ENCODE results near the gene SLC39A11.

The SLC39A11 gene

DNA sequence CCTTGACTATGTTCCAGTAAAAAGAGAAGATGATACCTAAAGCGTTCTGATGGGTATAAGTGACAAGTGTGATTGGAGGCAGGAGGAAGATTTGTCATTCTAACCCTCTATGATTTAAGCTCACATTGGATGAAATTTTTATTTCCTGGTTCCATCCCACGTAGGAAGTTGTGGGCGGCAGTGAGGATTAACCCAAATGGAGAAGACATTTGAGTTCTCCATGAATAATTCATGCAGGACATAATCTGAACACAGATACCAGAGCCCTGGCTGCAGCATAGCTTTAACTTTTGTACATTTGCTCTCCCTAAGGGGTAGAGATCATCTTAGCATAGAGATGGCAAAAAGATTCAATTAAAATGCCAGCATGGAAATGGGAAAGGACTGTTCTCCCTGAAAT is 146.3 kb downstream of the SLC39A11 start:
- no peak overlapping the region for H2AK5ac ChIP-seq (ENCODE audit: low read length)
- no peaks in the 10 kb centered on the region for H3K36me3 ChIP-seq (ENCODE audit: control insufficient read depth in 1 of 2, insufficient read depth in 2 of 2, low read length in 2 of 2)
- no peak overlapping the region for H3K4me2 ChIP-seq (ENCODE audit: low read length)
- DNase-seq = no peak
- H3K23ac ChIP-seq (ENCODE audit: low read length) = no peak overlapping the region
- no peak overlapping the region for H3K27ac ChIP-seq (ENCODE audit: low read depth, low read length)
- no peaks in the 10 kb centered on the region for H3K79me1 ChIP-seq (ENCODE audit: low read length)
- no peak overlapping the region for H3K14ac ChIP-seq (ENCODE audit: low read length)
- H4K12ac ChIP-seq (ENCODE audit: low read depth, low read length) = no peak overlapping the region
- H2BK120ac ChIP-seq (ENCODE audit: insufficient read depth, low read length, poor library complexity) = no peak overlapping the region
- H4K8ac ChIP-seq (ENCODE audit: low read depth, low read length) = no peak overlapping the region
- H3K79me2 ChIP-seq (ENCODE audit: control insufficient read depth, insufficient read depth, low read length, poor library complexity) = no peaks in the 10 kb centered on the region
- no peak overlapping the region for H2BK12ac ChIP-seq (ENCODE audit: low read length)
- H3K27me3 ChIP-seq (ENCODE audit: insufficient read depth, low read length) = no peaks in the 10 kb centered on the region
- H3K4me3 ChIP-seq (ENCODE audit: low read depth, low read length) = no peak overlapping the region
- no peak overlapping the region for H3K9ac ChIP-seq (ENCODE audit: low read length)
- no peak overlapping the region for H3K4ac ChIP-seq (ENCODE audit: low read depth, low read length)
- H2AFZ ChIP-seq (ENCODE audit: insufficient read depth, low read length, poor library complexity) = no peak overlapping the region
- no CpG with 5 or more reads among the region's 3 CpGs for WGBS (ENCODE audit: extremely low coverage, insufficient coverage, insufficient read length)
- H3K9me3 ChIP-seq (ENCODE audit: insufficient read depth, low read depth, low read length) = peaks cover 1% of the 10 kb centered on the region
- H4K91ac ChIP-seq (ENCODE audit: low read depth, low read length) = no peak overlapping the region
- peaks cover 0 to under 1% of the 10 kb centered on the region in 2 experiments for H3K4me1 ChIP-seq (ENCODE audit: control insufficient read depth in 1 of 2, insufficient read depth in 2 of 2, low read length in 2 of 2)
- H3K18ac ChIP-seq (ENCODE audit: low read length) = no peak overlapping the region
- no peak overlapping the region for H2BK5ac ChIP-seq (ENCODE audit: low read depth, low read length, poor library complexity)

DNA sequence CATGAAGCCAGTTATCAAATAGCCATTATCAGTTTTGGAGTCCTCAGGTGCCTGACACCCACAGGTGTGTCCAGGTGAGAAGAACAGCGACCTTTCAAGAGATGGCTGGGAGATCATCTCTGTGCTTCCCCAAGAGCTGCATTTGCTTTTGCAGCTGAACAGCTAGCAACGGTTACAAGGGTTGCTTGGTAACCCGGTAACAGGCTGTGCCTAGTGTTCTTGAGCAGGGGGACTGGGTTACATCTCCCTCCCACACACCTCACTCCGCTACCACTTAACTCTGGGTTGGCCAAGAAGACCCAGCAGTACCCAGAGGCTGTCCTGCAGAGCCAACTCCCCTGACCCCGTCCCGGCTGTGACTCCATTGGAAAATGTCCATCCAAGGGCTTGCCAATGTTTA is 147.0 kb downstream of the SLC39A11 start:
- Histone ChIP-seq H4K8ac (ENCODE audit: low read depth, low read length) (no peak overlapping the region), H3K4me1 (ENCODE audit: control insufficient read depth in 1 of 2, insufficient read depth in 2 of 2, low read length in 2 of 2) (peaks cover 0 to 2% of the 10 kb centered on the region in 2 experiments), H3K14ac (ENCODE audit: low read length) (no peak overlapping the region), H3K79me1 (ENCODE audit: low read length) (no peaks in the 10 kb centered on the region), H2AFZ (ENCODE audit: insufficient read depth, low read length, poor library complexity) (no peak overlapping the region), H2AK5ac (ENCODE audit: low read length) (no peak overlapping the region), H3K27me3 (ENCODE audit: insufficient read depth, low read length) (no peaks in the 10 kb centered on the region), H3K4ac (ENCODE audit: low read depth, low read length) (no peak overlapping the region), H3K4me3 (ENCODE audit: low read depth, low read length) (no peak overlapping the region), H4K12ac (ENCODE audit: low read depth, low read length) (no peak overlapping the region), H4K91ac (ENCODE audit: low read depth, low read length) (no peak overlapping the region), H3K27ac (ENCODE audit: low read depth, low read length) (no peak overlapping the region), H2BK12ac (ENCODE audit: low read length) (no peak overlapping the region), H3K4me2 (ENCODE audit: low read length) (no peak overlapping the region), H3K9me3 (ENCODE audit: insufficient read depth, low read depth, low read length) (peaks cover 1% of the 10 kb centered on the region), H3K18ac (ENCODE audit: low read length) (no peak overlapping the region), H3K23ac (ENCODE audit: low read length) (no peak overlapping the region), H3K9ac (ENCODE audit: low read length) (no peak overlapping the region), H2BK5ac (ENCODE audit: low read depth, low read length, poor library complexity) (no peak overlapping the region), H3K79me2 (ENCODE audit: control insufficient read depth, insufficient read depth, low read length, poor library complexity) (no peaks in the 10 kb centered on the region), H3K36me3 (ENCODE audit: control insufficient read depth in 1 of 2, insufficient read depth in 2 of 2, low read length in 2 of 2) (no peaks in the 10 kb centered on the region), H2BK120ac (ENCODE audit: insufficient read depth, low read length, poor library complexity) (no peak overlapping the region)
- DNase-seq = no peak
- WGBS (ENCODE audit: extremely low coverage, insufficient coverage, insufficient read length) = no CpG with 5 or more reads among the region's 6 CpGs

DNA sequence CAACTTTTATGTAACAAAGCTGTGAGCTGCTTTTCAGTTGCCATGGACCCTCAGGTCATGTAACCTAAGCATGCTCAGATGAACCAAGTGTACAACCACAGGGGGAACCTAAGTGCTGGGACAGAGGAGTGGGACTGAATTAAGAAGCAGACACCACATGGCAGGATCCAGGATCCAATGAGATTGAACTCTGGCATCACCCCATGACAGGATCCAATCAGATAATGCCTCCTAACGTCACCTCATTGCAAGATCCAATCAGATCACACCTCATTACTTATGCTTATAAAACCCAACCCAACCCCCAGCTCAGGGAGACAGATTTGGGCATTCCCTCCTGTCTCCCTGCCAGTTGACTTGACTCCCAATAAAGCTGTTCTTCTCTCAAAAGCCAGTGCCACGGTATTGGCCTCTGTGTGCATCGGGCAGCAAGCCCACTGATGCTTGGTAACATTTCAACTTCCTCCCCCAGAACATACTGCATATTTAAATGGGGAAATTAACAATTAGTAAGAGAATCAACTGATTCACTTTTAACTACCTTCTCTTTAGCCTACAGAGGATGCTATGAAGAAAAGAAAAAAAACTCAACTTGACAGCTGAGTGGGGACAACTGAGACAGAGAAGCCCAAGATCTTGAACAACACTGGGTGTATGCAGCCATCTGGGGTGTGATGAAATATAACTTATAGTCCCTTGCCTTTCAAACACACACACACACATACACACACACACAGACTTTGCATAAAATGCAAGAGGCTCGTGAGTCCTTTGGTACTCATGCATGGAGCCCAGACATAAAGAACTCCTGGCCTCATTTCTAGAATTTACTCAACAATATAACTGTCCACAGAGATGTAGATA is 148.4 kb downstream of the SLC39A11 start:
- H2AFZ ChIP-seq (ENCODE audit: insufficient read depth, low read length, poor library complexity) = no peak overlapping the region
- H2BK12ac ChIP-seq (ENCODE audit: low read length) = no peak overlapping the region
- H3K36me3 ChIP-seq (ENCODE audit: control insufficient read depth in 1 of 2, insufficient read depth in 2 of 2, low read length in 2 of 2) = no peaks in the 10 kb centered on the region
- no peak overlapping the region for H3K4me2 ChIP-seq (ENCODE audit: low read length)
- H4K8ac ChIP-seq (ENCODE audit: low read depth, low read length) = no peak overlapping the region
- peaks cover 0 to 2% of the 10 kb centered on the region in 2 experiments for H3K4me1 ChIP-seq (ENCODE audit: control insufficient read depth in 1 of 2, insufficient read depth in 2 of 2, low read length in 2 of 2)
- H2BK5ac ChIP-seq (ENCODE audit: low read depth, low read length, poor library complexity) = no peak overlapping the region
- no peak overlapping the region for H4K91ac ChIP-seq (ENCODE audit: low read depth, low read length)
- no peak overlapping the region for H2AK5ac ChIP-seq (ENCODE audit: low read length)
- no peaks in the 10 kb centered on the region for H3K79me2 ChIP-seq (ENCODE audit: control insufficient read depth, insufficient read depth, low read length, poor library complexity)
- no peaks in the 10 kb centered on the region for H3K27me3 ChIP-seq (ENCODE audit: insufficient read depth, low read length)
- H2BK120ac ChIP-seq (ENCODE audit: insufficient read depth, low read length, poor library complexity) = no peak overlapping the region
- no peak overlapping the region for H3K4ac ChIP-seq (ENCODE audit: low read depth, low read length)
- peaks cover 1% of the 10 kb centered on the region for H3K9me3 ChIP-seq (ENCODE audit: insufficient read depth, low read depth, low read length)
- H4K12ac ChIP-seq (ENCODE audit: low read depth, low read length) = no peak overlapping the region
- no CpG with 5 or more reads among the region's 4 CpGs for whole genome bisulfite sequencing (ENCODE audit: extremely low coverage, insufficient coverage, insufficient read length)
- no peak overlapping the region for H3K18ac ChIP-seq (ENCODE audit: low read length)
- H3K4me3 ChIP-seq (ENCODE audit: low read depth, low read length) = no peak overlapping the region
- no peak for DNase-seq
- no peak overlapping the region for H3K27ac ChIP-seq (ENCODE audit: low read depth, low read length)
- no peak overlapping the region for H3K9ac ChIP-seq (ENCODE audit: low read length)
- H3K23ac ChIP-seq (ENCODE audit: low read length) = no peak overlapping the region
- H3K14ac ChIP-seq (ENCODE audit: low read length) = no peak overlapping the region
- no peaks in the 10 kb centered on the region for H3K79me1 ChIP-seq (ENCODE audit: low read length)

DNA sequence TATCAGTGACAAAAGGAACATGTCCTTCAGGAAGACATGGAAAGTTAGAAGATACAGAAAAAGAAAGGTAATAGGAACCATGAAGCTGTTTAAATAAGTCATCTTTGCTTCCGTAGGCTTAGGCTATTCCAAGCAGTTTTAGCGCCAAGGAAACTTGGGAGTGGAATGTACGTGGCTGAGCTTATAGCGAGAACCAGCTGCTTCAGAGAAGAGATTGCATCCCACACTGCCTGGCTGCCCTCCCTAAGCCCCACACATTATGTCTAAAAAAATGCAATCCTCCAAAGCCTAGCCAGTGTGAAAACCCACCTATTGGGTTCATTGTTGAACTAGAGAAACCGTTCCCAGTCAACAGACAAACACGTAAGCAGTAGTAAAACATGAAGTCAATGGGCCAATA is 149.9 kb downstream of the SLC39A11 start:
- Histone ChIP-seq H2BK12ac (ENCODE audit: low read length) (no peak overlapping the region), H3K36me3 (ENCODE audit: control insufficient read depth in 1 of 2, insufficient read depth in 2 of 2, low read length in 2 of 2) (no peaks in the 10 kb centered on the region), H3K79me2 (ENCODE audit: control insufficient read depth, insufficient read depth, low read length, poor library complexity) (no peaks in the 10 kb centered on the region), H3K23ac (ENCODE audit: low read length) (no peak overlapping the region), H3K79me1 (ENCODE audit: low read length) (no peaks in the 10 kb centered on the region), H3K4me1 (ENCODE audit: control insufficient read depth in 1 of 2, insufficient read depth in 2 of 2, low read length in 2 of 2) (peaks cover 0 to 2% of the 10 kb centered on the region in 2 experiments), H2BK120ac (ENCODE audit: insufficient read depth, low read length, poor library complexity) (no peak overlapping the region), H3K9me3 (ENCODE audit: insufficient read depth, low read depth, low read length) (peaks cover 1% of the 10 kb centered on the region), H3K27me3 (ENCODE audit: insufficient read depth, low read length) (no peaks in the 10 kb centered on the region), H3K4ac (ENCODE audit: low read depth, low read length) (no peak overlapping the region), H3K18ac (ENCODE audit: low read length) (no peak overlapping the region), H4K8ac (ENCODE audit: low read depth, low read length) (no peak overlapping the region), H3K4me3 (ENCODE audit: low read depth, low read length) (no peak overlapping the region), H3K4me2 (ENCODE audit: low read length) (no peak overlapping the region), H4K12ac (ENCODE audit: low read depth, low read length) (no peak overlapping the region), H3K14ac (ENCODE audit: low read length) (no peak overlapping the region), H3K27ac (ENCODE audit: low read depth, low read length) (no peak overlapping the region), H2BK5ac (ENCODE audit: low read depth, low read length, poor library complexity) (no peak overlapping the region), H2AFZ (ENCODE audit: insufficient read depth, low read length, poor library complexity) (no peak overlapping the region), H2AK5ac (ENCODE audit: low read length) (no peak overlapping the region), H4K91ac (ENCODE audit: low read depth, low read length) (no peak overlapping the region), H3K9ac (ENCODE audit: low read length) (no peak overlapping the region)
- WGBS (ENCODE audit: extremely low coverage, insufficient coverage, insufficient read length) = no CpG with 5 or more reads among the region's 6 CpGs
- DNase-seq = no peak

Data from trophoblast cell (in vitro differentiated cells and primary cell).